Tibial nerve (tissue), 4 donors: Measurements from ENCODE around the gene TET2.

Experiments
- CTCF ChIP-seq, 5 experiments: fragments of 200-600 bp in 3 of 5; fragments of 450-650 bp in 2 of 5; sonication (generic) in 3 of 5; IDR thresholded peaks; one replicate each; pipeline ENCODE4 v1.5.1; 2016 to 2019; ENCODE audit warnings: antibody characterized with exemption in 5 of 5, mild to moderate bottlenecking in 3 of 5, moderate library complexity in 2 of 5
- EP300 ChIP-seq, 2 donors: sonication (generic); formaldehyde crosslinking; IDR thresholded peaks; one replicate each; pipeline ENCODE4 v1.6.1; 2017; ENCODE audit warnings: antibody characterized with exemption in 2 of 2, mild to moderate bottlenecking in 1 of 2
- POLR2A ChIP-seq, 2 donors: fragments of 450-650 bp; IDR thresholded peaks; one replicate each; pipeline ENCODE4 v1.6.1; 2017; ENCODE audit warnings: antibody characterized with exemption in 2 of 2, mild to moderate bottlenecking in 2 of 2, moderate library complexity in 2 of 2

DNA sequence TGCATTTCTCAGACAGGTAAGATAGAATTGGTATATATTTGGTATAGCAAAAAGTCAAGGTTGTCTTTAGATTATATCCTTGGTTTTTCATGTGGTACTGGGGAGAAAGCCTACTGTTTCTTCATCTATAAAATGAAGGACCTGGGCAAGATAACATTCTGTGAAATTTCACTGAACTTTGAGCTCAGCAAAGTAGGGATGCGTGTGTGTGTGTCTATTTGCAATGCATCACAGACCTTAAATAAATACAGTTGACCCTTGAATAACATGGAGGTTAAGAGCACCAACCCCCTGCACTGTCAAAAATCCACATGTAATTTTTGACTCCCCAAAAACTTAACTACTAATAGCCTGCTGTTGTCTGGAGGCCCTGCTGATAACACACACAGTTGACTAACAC is 25.2 kb downstream of the TET2 start:
- no peak for TF ChIP-seq CTCF (IDR thresholded peaks at IDR 0.05)
- no peak for TF ChIP-seq EP300 (IDR thresholded peaks at IDR 0.05)
- TF ChIP-seq POLR2A (IDR thresholded peaks at IDR 0.05), result no peak
